ENCODE measurements around the gene WDR7.

The WDR7 gene

DNA sequence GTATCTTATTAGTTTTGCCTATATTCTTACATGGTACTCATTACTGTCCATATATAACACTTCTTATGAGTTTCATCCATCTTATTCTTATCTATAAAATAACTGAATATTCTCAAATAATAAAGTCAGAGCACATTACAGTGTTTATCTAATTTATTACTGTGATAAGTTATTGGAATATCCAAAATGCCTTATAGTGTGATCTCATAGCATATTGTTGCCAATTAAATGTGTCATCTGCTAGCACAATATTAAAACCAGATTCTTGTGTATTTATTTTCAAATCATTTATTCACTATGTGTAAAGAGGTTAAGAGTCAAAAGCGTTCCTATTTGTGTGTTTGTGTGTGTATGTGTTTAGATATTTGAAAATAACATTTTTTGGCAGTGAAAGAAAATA is 151.9 kb downstream of the WDR7 start:
- DNase-seq (ENCODE audit: low read depth in 3 of 3), result no peak

DNA sequence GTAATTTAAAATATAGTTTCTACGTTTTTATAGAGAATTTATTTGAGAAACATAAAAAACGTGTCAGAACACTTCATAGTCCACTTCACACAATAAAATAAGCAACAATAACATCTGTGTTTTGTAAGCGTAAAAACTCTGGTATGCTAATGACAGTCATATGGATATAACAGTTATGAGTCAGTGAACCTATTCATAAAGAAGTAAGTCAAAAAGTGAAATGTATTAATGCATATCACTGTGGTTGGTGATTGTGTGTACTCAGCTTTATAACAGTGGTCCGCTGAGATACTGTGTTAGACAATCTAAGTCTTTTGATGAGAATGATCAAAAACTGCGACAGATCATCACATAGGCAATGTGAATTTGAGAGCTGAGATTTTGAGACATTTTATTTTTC is 153.2 kb downstream of the WDR7 start:
- no peak for DNase-seq (ENCODE audit: low read depth in 3 of 3)

DNA sequence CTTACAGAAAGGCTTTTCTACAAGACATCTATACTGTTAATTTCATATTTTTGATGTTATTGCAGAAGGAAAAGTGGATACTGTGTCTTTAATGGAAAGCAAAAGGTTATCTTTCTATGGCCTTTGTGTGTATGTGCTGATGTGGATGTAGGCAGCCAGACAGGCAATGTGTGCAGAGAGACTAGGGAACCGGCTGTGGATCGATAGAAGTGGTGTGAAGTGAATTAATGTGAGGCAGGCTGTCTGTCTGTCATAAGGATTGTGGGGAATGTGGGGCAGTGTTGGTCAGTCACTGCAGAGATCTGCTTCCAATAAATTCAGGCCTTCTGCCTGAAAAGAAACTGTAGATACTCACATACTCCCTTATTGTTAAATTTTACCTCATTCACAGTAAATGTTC is 156.7 kb downstream of the WDR7 start:
- DNase-seq (ENCODE audit: low read depth in 3 of 3), result no peak

DNA sequence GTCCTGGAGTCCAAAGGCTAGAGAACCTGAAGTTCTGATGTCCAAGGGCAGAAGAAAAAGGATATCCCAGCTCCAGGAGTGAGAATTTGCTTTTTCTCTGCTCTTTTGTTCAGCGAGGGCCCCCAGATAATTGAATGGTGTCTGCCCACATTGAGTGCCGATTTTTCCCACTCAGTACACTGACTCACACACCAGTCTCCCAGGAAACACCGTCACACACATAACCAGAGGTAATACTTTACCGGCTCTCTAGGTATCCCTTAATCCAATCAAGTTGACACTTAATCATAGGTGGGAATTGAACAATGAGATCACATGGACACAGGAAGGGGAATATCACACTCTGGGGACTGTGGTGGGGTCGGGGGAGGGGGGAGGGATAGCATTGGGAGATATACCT is 161.5 kb downstream of the WDR7 start:
- DNase-seq (ENCODE audit: low read depth in 3 of 3), result no peak

DNA sequence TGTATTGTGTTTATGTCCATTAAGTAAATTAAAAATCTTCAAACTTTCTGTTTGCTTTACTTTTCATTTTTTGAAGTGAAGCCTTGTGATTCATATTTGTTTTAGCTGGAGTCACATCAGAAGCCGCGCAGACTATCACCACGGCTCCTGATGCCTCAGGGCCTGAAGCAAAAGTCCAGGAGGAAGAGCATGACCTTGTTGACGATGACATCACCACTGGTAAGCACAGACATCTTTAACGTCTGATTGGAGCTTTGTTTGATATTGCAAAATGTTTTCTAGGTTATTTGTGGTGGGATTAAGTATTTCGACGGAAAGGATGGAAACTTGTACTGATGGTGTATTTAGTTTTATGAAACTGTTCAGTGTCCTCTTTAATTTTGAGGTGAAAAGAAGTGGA is 164.8 kb downstream of the WDR7 start:
- no peak for DNase-seq (ENCODE audit: low read depth in 3 of 3)

DNA sequence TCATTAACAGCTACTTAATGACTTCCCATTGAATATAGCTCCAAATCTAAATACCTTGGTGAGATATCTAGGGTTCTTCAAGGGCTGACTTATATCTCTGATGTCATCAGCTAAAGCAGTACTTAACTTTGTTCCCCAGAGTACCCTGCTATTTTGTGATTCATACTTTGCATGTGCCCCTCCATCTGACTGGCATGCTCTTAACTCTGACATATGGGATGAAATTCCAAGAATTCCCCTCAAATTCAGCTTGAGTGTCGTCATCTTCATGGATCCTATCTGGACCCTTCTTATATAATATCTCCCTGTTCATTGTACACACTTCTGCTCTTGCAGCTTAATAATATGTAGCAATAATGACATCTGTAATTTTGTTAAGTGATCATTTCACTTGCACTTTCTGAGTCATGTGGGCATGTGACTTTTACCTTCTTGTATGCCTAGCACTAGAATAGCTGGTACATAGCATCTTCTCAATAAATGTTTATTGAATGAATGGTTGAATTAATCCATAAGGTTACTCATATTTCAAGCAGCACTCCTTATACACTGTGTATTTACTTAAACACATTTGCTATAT is 172.9 kb downstream of the WDR7 start:
- DNase-seq (ENCODE audit: low read depth in 3 of 3), result no peak

DNA sequence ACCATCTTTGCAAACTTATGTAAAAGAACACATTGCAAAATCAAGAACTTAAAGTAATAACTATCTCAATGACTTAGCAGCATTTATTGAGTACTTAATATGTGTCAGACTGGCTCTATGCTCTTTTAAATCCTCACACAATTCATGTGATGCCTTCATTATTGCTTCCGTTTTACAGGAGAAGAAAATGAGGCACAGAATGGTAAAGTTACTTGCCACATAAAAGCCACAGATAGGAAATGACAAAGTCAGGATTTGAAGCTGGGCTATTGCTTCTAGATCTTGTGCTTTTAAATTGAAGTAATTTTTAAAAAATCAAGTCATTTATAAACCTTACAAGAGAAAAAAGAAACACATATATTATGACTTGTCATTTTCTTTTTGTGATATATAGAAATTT is 174.2 kb downstream of the WDR7 start:
- no peak for DNase-seq (ENCODE audit: low read depth in 3 of 3)

DNA sequence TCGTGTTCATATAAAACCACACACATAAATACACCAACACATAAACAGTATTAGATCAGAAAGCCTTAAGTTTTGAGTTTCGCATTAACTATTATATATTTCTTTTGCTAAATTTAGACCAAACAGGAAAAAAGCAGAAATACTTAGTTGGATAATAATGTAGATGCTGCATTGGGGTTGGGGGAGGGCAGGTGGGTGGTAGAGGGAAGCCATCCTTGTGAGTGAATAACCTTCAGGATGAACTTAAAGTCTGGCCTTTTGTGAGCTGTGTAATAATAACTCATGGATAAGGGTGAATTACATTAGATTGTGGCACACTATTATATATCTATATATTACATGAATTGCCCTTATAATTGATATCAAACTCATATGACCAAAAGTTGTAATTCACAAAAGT is 174.7 kb downstream of the WDR7 start:
- DNase-seq (ENCODE audit: low read depth in 3 of 3), result no peak

DNA sequence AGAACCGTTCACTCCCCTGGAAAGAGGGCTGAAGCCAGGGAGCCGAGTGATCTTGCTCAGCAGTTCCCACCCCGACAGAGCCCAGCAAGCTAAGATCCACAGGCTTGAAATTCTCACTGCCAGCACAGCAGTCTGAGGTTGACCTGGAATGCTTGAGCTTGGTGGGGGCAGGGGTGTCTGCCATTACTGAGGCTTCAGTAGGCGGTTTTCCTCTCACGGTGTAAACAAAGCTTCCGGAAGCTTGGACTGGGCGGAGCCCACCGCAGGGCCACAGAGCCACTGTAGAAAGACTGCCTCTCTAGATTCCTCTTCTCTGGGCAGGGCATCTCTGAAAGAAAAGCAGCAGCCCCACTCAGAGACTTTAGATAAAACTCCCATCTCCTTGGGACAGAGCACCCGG is 180.8 kb downstream of the WDR7 start:
- no peak for DNase-seq (ENCODE audit: low read depth in 3 of 3)

DNA sequence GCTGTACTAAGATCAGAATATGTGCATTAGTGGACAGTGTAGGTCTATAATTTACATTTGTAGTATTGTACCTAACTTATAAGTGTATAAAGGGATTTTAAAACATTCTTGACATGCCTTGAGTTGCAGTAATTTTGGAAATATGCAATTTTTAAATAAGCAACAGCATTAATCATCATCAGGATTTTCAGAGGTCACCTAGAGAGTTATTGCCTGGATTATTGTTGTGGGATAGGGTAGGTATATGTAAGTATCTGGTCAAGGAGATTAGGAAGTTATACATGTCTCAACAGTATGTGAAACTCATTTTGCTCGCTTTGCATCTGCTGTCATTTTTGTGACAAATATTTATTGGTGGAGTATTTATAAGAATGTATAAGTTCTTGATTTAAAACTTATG is 184.2 kb downstream of the WDR7 start:
- DNase-seq (ENCODE audit: low read depth in 3 of 3), result no peak

DNA sequence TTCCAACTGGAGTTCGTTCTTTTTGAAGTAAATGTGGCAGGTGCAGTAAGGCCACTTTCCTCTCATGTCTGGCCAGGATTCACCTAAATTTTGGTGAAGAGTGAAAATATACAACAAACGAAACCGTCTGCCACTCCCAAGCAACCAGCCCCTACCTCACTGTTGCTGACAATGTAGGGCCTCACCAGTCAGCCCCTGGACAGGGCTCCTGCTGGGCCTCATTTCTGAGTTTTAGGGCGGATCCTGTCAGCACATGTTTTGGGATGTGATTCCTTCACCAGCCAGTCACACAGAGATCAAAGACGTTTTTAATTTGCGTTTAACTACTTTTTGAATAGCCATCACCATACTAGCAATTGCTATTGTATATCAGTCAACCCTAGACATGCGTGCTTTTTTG is 185.0 kb downstream of the WDR7 start:
- no peak for DNase-seq (ENCODE audit: low read depth in 3 of 3)

DNA sequence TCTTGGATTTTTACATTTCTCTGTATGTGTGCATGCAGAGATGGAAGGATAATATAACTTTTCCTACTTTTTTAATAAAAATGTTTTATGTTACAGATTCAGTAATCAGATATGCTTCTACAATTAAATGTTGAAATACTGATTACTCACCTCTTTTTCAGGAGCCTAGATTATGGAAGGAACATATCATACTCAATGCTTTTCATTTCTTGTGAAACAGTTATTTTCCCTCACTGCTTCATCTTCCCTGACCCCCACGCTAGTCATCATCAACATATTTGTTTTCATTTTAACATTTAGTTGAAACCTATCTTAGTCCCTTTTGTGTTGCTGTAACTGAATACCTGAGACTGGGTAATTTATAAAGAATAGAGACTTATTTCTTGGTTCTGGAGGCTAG is 190.7 kb downstream of the WDR7 start:
- DNase-seq (ENCODE audit: low read depth in 3 of 3), result no peak

DNA sequence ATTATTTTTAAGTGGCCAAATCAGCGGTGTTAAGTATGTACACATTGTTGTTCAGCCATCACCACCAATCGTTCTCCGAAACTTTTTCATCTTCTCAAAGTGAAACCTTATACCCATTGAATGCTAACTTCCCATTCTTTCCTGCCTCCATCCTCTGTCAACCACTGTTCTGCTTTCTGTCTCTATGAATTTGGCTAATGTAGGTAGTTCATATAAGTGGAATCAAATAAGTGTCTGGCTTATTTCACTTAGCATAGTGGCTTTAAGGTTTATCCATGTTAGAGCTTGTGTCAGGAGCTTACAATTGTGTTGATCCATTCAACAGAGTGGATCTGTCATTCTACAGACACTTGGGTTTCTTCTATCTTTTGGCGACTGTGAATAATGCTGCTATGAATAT is 192.1 kb downstream of the WDR7 start:
- no peak for DNase-seq (ENCODE audit: low read depth in 3 of 3)

DNA sequence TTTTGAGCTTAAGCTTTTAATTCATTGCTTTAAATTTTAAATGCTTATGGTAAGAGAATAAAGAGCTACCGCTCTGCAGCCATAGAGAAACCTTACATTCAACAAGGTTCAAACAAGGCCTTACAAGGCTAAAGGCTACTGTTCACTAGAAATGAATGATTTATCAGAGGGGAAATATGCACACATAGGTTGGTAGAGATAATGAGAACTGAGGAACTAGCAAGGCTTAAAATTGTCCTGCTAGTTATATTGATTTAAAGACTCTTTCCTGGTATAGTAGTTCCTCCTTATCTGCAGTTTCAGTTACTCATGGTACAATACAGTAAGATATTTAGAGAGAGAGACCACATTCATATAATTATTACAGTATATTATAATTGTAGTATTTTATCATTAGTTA is 193.4 kb downstream of the WDR7 start:
- no peak for DNase-seq (ENCODE audit: low read depth in 3 of 3)

DNA sequence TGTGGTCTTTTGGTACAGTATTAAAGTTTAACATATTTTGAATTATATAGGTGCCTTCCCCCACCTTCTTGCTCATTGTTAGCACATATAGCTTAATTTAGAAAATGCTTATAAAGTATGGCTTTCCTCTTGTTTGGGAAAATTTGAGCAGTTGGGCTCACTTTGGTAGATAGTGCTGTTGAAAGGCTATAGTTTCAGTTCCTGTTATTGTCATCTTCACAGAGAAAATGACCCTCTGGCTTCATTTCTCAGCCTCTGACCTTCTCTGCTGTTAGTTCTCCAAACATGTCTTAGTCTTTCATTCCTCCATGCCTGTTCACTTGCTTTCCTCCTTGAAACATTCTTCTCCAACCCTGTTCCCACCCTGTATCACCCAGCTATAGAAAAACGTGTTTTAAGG is 200.6 kb downstream of the WDR7 start:
- no peak for DNase-seq (ENCODE audit: low read depth in 3 of 3)

DNA sequence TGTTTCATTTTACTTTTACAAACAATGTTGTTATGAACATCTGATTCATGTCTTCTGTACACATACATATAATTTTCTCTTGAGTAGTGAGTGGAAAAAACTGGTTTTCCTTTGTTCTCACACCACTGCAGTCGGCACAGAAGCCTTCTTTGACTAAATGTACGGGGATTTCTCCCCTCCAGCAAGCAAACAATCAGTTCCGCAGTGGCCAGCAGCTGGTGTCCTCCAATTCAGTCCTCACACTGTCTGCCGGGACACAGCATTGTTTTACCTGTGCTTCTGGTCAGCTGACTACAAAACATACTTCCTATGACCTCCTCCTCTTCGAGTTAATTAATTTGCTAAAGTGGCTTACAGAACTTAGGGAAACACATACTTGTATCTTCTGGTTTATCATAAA is 202.8 kb downstream of the WDR7 start:
- no peak for DNase-seq (ENCODE audit: low read depth in 3 of 3)

DNA sequence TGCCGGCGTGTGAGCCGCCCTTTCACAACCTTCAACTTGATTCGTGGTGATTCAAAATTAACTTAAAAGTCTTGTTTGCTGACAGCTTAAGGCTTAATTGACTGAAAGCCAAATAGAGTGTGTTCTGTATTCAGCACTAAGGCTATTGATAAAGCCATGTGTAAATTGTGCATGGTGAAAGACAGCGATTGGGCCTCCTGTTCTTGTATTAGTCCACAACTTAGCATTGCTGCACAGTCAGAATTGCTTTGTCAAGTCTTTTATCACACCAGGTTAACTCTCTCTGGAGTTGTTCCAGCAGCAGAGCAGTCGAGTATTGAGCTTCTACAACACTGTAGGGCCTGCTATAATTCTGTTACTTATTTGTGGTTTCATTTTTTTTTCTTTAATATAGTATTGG is 210.1 kb downstream of the WDR7 start:
- DNase-seq (ENCODE audit: low read depth in 3 of 3), result no peak

DNA sequence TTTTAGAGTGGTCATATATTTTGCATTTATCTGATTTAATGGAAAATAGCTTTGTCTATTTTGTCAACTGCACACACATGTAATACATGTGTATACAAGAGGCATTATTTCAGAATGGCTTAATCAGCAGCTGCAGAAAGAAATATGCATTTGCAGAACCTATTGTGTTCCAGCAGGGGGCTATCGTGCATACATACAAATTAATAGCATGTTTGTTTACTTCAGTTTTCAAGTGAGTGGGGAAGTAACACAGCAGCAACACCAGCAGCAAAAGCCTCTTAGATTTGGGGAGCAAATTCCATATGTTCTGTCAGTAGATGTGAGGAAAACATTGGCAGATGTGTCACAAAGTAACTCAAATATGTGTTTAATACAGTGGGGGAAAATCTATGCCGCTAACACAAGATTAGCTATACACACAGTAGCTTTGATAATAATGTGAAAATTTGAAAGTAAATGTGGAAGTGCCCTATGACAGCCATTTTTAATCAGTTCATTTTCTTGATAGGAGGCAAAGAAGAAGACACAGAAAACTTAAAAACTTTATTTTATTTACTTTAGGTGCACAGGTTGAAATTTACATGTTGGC is 218.1 kb downstream of the WDR7 start:
- no peak for DNase-seq (ENCODE audit: low read depth in 3 of 3)

DNA sequence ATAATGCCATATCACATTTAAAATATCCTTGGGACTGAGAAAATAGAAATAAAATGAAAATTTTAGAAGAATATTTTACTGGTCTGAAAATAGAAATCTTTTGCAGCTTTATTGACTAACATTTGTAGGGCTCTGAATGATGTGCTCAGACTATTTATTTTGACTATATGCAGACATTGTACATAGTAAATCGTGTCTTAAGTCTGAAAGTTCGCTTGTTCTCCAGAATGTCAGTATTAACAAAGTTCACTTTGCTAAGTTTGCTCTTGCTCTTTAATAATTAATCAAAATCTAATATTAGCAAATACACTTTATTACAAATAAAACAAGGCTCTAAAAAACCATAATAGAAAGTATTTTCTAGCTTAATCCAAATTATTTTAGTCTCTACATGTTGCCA is 219.8 kb downstream of the WDR7 start:
- no peak for DNase-seq (ENCODE audit: low read depth in 3 of 3)

DNA sequence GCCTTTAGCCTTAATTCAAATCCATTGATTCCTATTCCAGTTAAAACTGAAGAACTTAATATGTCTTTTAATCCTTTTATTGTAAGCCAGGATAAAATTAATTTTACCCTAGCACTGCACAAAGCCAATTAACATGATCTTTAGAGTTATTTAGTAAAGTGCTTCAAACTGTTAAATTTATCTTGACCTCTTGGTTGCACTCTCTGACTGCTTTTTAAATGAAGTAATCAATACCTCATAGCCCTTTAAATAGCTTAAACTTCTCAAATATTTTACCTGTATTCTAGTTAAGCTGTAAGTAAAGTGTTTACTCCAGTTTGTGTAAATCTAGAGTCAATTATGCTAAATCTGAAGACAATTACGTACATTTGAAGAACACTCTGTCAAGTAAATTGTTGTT is 221.0 kb downstream of the WDR7 start:
- DNase-seq (ENCODE audit: low read depth in 3 of 3), result no peak

DNA sequence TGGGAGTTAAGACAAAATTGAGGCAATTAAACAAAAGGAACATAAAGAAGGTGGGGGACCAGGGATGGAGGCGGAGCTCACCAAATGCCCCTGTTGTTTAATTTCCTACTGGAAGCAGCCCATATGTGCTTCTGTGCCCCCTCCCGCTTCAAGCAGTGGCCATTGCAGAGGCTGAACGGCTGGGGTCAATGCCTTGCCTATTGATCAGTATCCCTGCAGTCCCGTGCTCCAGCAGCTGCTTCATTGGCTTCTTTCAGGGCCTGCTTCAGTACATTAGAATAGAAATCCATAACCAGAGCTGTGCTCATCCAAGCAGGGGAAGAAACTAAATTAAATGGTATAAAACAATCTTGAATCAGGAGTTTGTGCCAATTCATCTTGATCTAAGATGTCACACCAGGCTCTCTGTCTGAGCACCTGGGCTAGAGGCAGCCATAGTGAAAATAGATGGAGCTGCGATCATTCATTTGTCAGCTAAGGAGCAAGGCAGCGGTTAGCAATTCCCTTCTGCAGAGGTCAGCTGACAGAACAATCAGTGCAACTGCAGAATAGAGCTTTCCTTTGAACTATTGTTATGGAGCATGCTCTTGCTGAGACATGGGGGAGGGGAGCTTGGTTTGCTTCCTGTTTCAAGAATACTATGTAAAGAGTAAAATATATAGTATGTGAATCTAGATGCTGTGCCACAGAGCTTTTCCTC is 222.4 kb downstream of the WDR7 start:
- no peak for DNase-seq (ENCODE audit: low read depth in 3 of 3)

DNA sequence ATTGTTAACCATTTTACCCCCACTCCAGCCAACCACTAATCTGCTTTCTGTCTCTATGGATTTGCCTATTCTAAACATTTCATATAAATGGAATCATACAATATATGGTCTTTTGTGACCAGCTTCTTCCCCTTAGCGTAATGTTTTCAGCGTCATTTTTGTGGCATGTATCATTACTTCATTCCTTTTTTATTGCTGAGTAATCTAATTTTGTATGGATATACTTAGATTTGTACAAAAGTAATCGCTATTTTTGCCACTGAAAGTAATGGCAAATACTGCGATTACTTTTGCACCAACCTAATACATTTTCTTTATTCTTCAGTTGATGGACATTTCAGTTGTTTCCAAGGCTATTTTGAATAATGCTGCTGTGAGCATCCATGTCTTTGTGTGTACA is 227.6 kb downstream of the WDR7 start:
- no peak for DNase-seq (ENCODE audit: low read depth in 3 of 3)

DNA sequence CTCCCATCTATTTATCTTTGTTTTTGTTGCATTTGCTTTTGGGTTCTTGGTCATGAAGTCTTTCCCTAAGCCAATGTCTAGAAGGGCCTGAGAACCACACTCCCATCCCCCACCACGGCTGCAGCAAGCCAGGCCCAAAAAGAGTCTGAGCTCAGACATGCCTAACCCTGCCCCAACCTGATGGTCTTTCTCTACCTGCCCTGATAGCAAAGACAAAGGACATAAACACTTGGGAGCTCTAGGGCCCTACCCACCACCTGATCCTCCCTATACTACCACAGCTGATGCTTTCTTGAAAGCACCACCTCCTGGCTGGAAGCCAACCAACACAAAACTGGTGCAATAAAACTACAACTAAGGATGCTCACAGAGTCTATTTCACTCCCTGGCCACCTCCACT is 233.4 kb downstream of the WDR7 start:
- DNase-seq (ENCODE audit: low read depth in 3 of 3), result no peak

DNA sequence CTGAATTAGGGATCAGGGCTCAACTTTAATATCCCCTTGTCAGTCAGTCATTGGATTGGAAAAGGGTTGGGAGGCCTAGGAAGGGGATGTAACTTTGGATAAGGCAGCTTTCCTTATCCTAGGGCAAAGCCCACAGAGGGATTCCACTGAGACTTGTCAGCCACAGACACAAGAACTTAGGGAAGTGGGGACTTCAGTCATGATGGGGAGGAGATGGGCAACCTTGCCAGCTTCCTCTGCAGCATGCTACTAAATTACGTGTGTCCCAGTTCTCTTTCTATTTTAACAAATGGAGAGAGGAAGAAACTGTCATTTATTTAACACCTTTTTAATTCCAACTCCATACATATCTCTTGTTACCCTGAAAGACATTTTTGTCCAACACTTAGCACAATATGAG is 237.8 kb downstream of the WDR7 start:
- DNase-seq (ENCODE audit: low read depth in 3 of 3), result no peak
